Measurements from ENCODE around the gene OTUD6A.
"Not testable (repeated sequence)": the region's sequence is repeated elsewhere in the genome, so short reads cannot be mapped to it uniquely, and the experiment has no call there.

OTUD6A gene

GRCh38 chrX:70079870-70080269 is 17.6 kb downstream of the OTUD6A start:
- no peaks in the 10 kb centered on the region for H3K36me3 Mint-ChIP-seq (ENCODE audit: low read depth)
- H3K27me3 Mint-ChIP-seq, result peaks cover 34% of the 10 kb centered on the region
- DNase-seq, result no peak
- H3K9me3 Mint-ChIP-seq, result no peaks in the 10 kb centered on the region
- no peak overlapping the region for H3K27ac Mint-ChIP-seq
- no peak overlapping the region for H3K4me3 Mint-ChIP-seq
- no peaks in the 10 kb centered on the region for H3K4me1 Mint-ChIP-seq (ENCODE audit: low read depth)

GRCh38 chrX:70082723-70083122 is 20.5 kb downstream of the OTUD6A start:
- no peak overlapping the region for H3K4me3 Mint-ChIP-seq
- peaks cover 37% of the 10 kb centered on the region for H3K27me3 Mint-ChIP-seq
- DNase-seq, result no peak
- no peak overlapping the region for H3K27ac Mint-ChIP-seq
- H3K9me3 Mint-ChIP-seq, result no peaks in the 10 kb centered on the region
- no peaks in the 10 kb centered on the region for H3K36me3 Mint-ChIP-seq (ENCODE audit: low read depth)
- H3K4me1 Mint-ChIP-seq (ENCODE audit: low read depth), result no peaks in the 10 kb centered on the region

- no peak overlapping the region for H3K4me3 Mint-ChIP-seq
- no peak for DNase-seq
- no peaks in the 10 kb centered on the region for H3K4me1 Mint-ChIP-seq (ENCODE audit: low read depth)
- peaks cover 26% of the 10 kb centered on the region for H3K27me3 Mint-ChIP-seq
- no peaks in the 10 kb centered on the region for H3K36me3 Mint-ChIP-seq (ENCODE audit: low read depth)
- no peaks in the 10 kb centered on the region for H3K9me3 Mint-ChIP-seq
- no peak overlapping the region for H3K27ac Mint-ChIP-seq
Observed at GRCh38 chrX:70084592-70085240, 22.5 kb downstream of the OTUD6A start.

- Mint-ChIP-seq H3K4me3 (no peak overlapping the region), H3K27me3 (peaks cover 30% of the 10 kb centered on the region), H3K27ac (no peak overlapping the region), H3K9me3 (no peaks in the 10 kb centered on the region), H3K4me1 (ENCODE audit: low read depth) (no peaks in the 10 kb centered on the region), H3K36me3 (ENCODE audit: low read depth) (no peaks in the 10 kb centered on the region)
- no peak for DNase-seq
Observed at GRCh38 chrX:70087857-70088630, 25.8 kb downstream of the OTUD6A start.

GRCh38 chrX:70088751-70089150 is 26.5 kb downstream of the OTUD6A start:
- Mint-ChIP-seq H3K36me3 (ENCODE audit: low read depth) (no peaks in the 10 kb centered on the region), H3K9me3 (no peaks in the 10 kb centered on the region)

GRCh38 chrX:70089604-70090297 is 27.5 kb downstream of the OTUD6A start:
- H3K4me3 Mint-ChIP-seq, result no peak overlapping the region
- no peaks in the 10 kb centered on the region for H3K4me1 Mint-ChIP-seq (ENCODE audit: low read depth)
- no peaks in the 10 kb centered on the region for H3K36me3 Mint-ChIP-seq (ENCODE audit: low read depth)
- no peak overlapping the region for H3K27ac Mint-ChIP-seq
- DNase-seq, result no peak
- H3K27me3 Mint-ChIP-seq, result peaks cover 26% of the 10 kb centered on the region
- no peaks in the 10 kb centered on the region for H3K9me3 Mint-ChIP-seq

More at GRCh38 chrX:70088751-70089150, 26.5 kb downstream of the OTUD6A start:
- Mint-ChIP-seq H3K27me3 (peaks cover 33% of the 10 kb centered on the region), H3K4me1 (ENCODE audit: low read depth) (no peaks in the 10 kb centered on the region), H3K4me3 (no peak overlapping the region), H3K27ac (no peak overlapping the region)
- no peak for DNase-seq

GRCh38 chrX:70092247-70092646 is 30.0 kb downstream of the OTUD6A start:
- Mint-ChIP-seq H3K36me3 (ENCODE audit: low read depth) (no peaks in the 10 kb centered on the region), H3K27me3 (peaks cover 38% of the 10 kb centered on the region), H3K9me3 (no peaks in the 10 kb centered on the region), H3K4me3 (no peak overlapping the region), H3K4me1 (ENCODE audit: low read depth) (no peaks in the 10 kb centered on the region), H3K27ac (no peak overlapping the region)
- DNase-seq, result no peak

- H3K9me3 Mint-ChIP-seq, result no peaks in the 10 kb centered on the region
- H3K27me3 Mint-ChIP-seq, result peaks cover 51% of the 10 kb centered on the region
- no peak overlapping the region for H3K4me3 Mint-ChIP-seq
- DNase-seq, result no peak
- H3K27ac Mint-ChIP-seq, result no peak overlapping the region
- H3K36me3 Mint-ChIP-seq (ENCODE audit: low read depth), result no peaks in the 10 kb centered on the region
- H3K4me1 Mint-ChIP-seq (ENCODE audit: low read depth), result no peaks in the 10 kb centered on the region
Observed at GRCh38 chrX:70096052-70096451, 33.8 kb downstream of the OTUD6A start.

- Mint-ChIP-seq H3K27ac (no peak overlapping the region), H3K4me3 (no peak overlapping the region), H3K36me3 (ENCODE audit: low read depth) (no peaks in the 10 kb centered on the region), H3K4me1 (ENCODE audit: low read depth) (no peaks in the 10 kb centered on the region), H3K9me3 (no peaks in the 10 kb centered on the region), H3K27me3 (peaks cover 25% of the 10 kb centered on the region)
- DNase-seq, result no peak
Observed at GRCh38 chrX:70105229-70105628, 43.0 kb downstream of the OTUD6A start.

GRCh38 chrX:70111436-70112026 is 49.3 kb downstream of the OTUD6A start:
- H3K4me3 Mint-ChIP-seq; H3K27ac Mint-ChIP-seq; H3K4me1 Mint-ChIP-seq (ENCODE audit: low read depth); H3K36me3 Mint-ChIP-seq (ENCODE audit: low read depth); DNase-seq: not testable (repeated sequence)
- peaks cover 10% of the 10 kb centered on the region for H3K9me3 Mint-ChIP-seq
- H3K27me3 Mint-ChIP-seq, result peaks cover 35% of the 10 kb centered on the region
